Endometrium (tissue), 2 donors: ENCODE results near the gene STRA8.

Source experiments
- FAIRE-seq: peaks from 2 replicates; lab custom pipeline; 2012; peaks lifted over from hg19 to GRCh38; lab: Jason Lieb, UNC
- donor health status: control.
- donor health status: control.

STRA8 gene

DNA sequence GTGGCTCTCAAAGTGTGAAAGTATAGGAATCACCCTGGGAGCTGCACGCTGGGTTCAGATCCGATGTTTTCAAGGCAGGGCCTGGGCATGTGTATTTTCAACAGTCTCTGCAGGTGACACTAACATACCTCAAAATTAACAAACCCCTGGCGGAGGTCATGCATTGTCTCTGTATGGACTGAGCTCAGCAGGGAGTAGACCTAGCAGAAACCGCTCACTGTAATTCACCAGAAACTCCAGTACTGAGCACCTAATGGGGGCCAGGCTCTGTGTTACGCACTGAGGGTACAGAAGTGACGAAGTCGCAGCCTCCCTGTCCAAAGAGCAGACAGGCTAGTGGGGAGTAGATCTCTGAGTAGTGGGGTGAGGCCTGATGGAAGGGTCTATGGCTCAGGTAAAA, 5.6 kb downstream of the STRA8 start:
- FAIRE-seq, result no peak

DNA sequence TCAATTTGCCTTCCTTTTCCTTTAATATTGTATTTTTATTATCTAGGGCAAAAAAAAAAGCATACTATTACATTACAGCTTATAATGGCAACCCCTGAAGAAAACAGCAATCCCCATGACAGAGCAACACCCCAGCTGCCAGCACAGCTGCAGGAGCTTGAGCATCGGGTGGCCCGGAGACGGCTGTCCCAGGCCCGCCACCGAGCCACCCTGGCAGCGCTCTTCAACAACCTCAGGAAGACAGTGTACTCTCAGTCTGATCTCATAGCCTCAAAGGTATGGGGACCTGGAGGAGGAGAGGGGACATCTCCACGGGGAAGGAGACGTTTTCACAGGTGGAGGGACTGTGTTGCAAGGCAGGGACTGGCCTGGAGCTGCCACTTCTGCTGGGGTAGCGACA, 6.8 kb downstream of the STRA8 start:
- FAIRE-seq, result no peak

DNA sequence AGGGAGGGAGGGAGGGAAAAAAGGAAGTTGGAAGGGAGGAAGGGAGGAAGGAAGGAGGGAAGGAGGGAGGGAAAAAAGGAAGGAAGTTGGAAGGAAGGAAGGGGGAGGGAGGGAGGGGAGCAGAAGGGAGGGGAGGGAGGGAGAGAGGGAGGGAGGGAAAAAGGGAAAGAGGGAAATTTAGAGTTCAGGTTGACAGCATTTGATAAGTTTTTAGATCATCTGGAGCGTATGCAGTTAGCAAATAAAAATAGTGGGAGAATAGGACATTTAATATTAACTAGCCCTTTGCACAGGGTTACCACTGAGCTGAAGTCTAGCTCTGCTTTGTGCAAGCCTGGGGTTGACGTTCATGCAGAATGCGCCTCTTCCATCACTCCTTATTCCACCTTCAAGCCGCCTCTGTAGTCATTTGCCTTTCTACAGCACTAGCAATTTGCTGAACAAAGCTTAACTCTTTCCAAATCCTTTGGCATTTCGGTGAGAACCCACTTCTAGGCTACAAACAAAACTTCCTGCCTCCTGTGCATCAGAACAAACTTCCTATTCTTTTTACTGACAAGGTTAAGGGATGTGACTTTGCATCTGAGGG, 8.6 kb downstream of the STRA8 start:
- no peak for FAIRE-seq

DNA sequence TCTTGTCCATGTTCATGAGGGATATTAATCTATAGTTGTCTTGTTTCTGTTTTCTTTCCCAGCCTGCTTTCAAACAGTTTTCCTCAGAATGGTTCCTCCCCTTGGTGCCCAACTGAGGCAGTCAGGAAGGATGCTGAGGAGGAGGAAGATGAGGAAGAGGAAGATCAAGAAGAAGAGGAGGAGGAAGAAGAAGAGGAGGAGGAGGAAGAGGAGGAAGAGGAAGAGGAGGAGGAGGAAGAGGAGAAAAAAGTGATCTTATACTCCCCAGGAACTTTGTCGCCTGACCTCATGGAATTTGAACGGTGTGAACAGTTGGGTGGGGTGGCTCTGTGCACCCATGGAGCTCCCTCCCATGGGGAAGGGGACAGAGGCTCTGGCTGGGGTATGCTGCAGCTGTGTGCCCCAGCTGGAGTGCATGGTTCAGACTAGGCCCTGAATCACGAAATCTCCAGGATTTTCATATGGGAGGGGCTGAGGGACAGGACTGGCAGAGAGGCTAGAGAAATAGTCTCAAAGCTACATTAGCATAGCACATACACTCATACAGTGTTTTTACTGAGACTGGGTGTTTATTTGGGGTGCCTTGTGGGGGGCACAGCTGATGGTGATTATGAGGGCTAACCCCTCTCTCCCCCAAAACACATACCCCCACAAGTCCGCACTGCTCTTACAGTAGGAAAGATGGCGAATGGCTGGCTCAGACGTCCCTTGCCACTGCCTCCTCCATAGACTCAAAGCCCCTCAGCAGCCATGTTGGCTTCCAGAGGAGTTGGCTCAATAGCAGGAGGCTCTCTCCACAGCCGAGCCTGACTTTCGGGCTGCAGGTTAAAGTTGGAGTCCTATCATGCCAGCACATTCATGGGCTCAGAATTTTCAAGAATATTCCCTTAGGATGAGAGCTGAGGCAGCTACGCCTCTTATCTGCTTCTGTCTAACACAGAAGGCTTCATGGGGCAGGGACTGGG, 11.9 kb downstream of the STRA8 start:
- FAIRE-seq, result no peak

DNA sequence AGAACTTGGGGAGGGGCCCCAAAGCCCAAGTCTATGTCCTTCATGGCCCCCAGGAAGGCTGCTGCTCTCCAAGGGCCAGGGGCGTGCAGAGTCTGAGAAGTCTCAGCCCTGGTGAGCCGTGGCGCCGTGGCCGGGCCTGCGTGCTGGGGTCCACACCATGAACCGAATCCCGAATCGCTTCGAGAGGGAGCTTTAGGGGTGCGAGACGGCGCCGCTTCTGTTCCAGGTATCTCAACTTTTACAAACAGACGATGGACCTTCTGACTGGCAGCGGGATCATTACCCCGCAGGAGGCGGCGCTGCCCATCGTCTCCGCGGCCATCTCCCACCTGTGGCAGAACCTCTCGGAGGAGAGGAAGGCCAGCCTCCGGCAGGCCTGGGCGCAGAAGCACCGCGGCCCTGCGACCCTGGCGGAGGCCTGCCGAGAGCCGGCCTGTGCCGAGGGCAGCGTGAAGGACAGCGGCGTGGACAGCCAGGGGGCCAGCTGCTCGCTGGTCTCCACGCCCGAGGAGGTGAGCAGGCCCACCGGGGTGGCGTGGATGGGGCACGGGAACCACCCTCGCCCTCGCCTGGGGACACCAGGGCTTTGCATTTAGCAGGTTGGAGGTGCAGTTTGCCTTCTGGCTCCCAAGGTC, 12.7 kb downstream of the STRA8 start:
- FAIRE-seq, result no peak

DNA sequence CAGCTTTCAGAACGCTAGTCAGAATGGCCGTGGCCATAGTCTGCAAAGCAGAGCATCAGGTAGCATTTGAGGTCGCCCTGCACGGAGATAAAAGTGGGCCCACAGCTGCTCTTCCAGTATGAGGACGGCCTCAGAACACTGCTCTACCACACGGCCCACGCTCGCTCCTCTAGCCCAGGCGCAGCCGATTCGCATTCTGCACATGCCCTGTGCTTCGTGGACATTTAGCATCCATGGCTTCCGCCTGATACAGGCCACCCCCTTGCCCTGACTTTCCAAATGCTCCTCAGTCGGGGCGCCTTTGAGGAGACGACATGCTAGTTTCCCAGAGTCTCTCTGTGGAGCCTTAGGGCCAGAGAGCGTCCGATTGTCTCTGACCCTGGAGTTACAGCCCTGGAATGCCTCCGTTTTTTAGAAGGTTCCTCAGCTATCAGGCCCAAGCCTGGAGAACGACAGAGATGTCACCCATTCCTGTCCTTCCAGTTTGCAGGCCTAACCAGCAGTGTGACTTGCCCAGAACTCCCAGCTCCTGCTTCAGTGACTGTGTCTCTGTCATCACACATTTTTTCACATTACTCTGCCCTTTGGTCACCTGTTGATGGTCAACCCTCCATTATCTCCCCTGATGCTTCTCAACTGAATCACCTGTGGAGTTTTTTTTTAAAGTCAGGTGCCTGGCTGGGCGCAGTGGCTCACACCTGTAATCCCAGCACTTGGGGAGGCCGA, 14.3 kb downstream of the STRA8 start:
- FAIRE-seq, result no peak

DNA sequence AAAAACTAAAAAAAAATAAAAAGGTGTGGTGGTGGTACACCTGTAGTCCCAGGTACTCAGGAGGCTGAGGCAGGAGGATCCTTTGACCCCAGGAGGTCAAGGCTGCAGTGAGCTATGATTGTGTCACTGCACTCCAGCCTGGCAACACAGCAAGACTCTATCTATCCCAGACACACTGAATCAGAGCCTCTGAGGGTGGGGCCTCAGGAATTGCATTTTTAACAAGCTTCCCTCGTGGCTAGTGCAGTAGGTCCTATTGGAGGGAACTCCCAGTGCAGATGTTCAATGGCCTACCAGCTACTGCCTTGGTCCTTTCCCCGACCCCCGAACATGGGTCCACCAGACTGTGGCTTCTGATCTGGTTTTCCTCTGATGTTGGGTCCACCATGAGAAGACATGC, 14.9 kb downstream of the STRA8 start:
- no peak for FAIRE-seq

DNA sequence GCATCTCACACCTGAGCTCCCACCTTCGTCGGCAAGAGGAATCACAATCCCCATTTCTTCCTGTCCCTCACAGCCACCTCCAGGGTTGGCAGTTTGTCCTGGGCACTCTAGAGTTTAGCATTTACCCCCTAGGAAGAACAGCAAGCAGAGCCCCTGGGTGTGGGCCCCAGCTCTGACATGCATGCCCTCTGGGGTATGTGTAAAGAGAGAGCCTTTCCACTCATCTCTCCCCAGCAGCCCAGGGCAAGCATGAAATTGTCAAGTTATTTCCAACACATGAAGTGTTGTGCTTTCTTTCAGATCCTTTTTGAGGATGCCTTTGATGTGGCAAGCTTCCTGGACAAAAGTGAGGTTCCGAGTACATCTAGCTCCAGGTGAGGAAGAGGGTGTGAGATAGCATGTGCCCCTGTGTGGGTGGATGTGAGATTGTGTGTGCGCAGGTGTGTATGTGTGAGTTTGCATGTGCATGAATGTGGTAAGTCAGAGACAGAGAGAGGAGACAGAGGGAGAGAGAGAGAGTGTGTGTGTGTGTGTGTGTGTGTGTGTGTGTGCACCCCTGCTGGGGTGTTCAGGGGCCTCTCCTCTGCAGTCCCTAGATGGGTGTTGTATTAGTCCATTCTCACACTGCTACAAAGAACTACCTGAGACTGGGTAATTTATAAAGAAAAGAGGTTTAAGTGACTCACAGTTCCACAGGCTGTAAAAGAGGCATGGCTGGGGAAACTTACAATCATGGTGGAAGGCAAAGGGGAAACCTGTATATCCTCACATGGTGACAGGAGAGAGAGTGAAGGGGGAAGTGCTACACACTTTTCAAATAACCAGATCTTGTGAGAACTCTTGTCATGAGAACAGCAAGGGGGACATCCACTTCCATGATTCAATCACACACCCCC, 18.1 kb downstream of the STRA8 start:
- FAIRE-seq, result no peak

DNA sequence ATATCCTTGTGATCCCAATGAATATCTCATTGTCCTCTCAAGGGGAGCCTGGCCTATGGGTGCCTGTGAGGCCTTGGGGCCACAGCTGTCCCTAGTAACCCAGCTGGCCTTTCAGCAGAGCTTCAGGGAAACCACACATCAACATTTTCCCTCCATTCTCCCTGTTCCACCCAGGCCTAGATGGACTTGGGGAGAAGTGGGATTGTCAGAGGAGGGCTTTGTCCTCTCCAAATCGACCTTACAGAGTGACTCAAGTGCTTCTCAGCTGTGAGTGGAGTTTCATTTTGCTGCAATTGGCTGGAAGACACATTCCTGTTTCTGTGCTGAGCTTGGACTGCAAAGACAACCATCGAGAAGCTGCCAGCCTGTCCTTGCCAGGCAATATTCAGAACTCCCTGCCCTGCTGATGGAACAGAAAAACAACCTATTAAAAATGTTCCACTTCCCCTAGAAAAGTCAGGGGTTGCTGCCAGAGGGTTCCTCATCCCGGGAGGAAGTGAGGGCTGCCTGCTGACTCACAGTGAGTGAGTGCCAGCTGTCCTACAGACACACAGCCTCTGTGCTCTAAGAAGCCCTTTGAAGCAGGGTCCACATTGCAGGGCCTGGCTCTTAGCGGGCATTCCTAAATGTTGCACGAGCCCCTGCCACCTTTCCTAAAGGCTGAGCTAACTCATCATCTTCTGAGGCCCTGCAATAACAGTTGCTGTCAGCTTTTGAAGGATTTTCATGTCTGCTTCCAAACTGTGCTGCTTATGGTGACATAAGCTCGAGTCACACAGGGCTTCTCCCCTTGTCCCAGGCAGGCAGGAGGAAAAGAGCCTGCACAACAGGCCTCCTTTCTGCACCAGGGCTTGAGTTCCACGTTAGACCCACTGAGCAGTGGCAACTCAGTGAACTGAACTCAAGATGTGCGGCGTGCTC, 20.5 kb downstream of the STRA8 start:
- no peak for FAIRE-seq

DNA sequence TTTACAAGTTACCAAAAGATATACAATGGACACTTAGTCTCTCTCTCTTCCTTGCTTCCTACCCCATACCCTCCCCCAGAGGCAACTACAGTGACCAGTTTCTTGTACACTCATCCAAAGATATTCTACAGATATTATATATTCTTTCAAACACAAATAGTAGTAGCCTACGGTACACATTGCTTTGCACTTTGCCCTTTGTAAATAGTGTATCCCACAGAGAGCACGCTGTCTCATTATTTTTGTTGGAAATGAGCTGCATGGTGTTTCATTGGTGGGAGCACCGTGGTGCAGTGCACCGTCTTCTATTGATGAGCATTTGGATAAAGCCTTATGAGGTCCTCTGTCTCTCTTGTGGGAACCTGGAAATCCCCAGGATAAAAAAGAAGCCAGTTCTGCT, 24.2 kb downstream of the STRA8 start:
- no peak for FAIRE-seq

DNA sequence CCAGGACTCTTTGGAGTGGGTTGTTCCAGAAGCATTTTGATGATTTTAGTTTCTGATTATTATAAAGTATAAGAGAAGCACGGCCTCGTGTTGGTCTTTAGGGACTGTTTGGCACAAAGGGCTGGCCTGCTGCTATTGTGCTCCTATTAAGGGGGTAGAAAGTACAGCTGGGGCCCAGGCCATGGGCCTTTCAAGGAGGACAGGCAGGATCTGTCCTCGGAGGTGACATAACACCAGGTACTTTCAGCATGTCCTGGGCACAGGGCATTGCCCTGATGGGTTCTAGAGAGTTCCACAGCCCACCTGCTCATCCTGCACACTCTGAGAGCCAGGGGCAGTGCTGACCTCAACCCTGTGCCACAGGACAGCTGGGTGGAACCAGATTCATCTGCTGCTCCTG, 24.9 kb downstream of the STRA8 start:
- FAIRE-seq, result no peak

DNA sequence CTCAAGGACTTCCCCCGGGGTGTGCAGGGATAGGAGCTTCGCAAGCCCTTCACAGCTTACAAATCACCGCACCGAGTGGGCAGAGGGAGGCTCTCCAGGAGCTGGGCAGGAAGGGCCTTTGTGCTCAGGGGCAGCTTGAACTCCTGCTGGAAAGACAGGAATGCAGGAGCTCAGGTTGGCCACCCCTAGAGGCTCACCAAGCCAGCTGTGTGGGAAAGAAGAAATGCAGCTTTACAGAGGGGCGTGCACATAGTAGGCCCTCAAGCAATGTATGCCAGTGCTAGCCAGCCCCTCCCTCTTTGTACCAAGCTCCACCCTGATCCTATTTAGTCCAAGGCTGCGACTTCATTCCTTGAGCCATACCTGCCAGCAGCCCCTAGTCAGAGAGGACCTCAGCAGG, 26.1 kb downstream of the STRA8 start:
- no peak for FAIRE-seq

DNA sequence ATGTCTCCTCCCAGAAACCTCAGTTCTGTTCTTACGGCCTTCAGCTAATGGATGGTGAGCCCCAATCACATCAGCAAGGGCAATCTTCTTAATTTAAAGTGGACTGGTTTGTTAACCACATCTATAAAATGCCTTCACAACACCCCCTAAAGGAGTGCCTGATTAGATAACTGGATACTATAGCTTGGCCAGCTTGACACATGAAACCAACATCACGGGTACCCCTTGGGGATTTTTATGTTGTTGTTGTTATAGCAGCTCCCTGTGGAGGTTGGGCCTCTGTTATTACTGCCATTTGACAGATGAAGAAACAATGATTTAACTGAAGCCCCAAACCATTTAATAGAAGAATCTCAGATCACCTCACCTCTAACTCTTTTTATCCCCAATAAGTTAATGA, 26.8 kb downstream of the STRA8 start:
- FAIRE-seq, result no peak

DNA sequence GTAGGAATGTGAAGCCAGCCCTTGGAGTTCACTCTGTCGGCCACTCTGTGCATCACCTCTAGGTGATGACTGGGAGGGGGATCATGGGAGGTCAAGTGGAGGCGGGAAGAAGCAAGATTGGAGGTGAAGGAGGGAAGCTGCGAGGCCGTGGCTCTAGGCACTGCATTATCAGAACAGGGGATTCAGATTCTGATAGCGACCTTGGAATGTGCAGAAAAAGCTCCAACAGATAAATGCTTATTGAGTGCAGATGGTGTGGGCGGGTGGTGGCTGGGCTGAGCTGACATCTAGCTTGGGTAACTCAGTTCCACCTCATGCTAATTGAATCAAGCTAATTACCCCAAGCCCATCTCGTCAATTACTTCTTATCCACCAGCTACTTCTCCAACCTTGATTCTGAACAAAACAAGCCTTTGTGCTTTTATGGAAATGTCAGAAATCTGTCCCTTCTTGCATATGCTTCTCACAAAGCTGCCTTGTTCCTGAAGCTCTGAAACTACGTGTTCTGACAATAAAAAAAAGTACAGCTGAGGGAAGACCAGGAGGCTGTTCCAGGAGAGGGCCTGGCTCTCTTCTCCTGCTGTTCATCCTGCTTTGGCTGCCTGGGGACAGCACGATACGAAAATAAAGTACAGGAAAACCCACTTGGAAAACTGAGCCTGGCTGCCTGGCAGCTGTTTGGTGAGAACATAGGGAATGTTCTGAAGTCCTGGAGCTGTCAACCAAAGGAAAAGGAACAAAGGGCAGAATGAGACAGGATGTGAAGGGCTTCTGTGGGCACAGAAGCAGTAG, 27.5 kb downstream of the STRA8 start:
- FAIRE-seq, result no peak

DNA sequence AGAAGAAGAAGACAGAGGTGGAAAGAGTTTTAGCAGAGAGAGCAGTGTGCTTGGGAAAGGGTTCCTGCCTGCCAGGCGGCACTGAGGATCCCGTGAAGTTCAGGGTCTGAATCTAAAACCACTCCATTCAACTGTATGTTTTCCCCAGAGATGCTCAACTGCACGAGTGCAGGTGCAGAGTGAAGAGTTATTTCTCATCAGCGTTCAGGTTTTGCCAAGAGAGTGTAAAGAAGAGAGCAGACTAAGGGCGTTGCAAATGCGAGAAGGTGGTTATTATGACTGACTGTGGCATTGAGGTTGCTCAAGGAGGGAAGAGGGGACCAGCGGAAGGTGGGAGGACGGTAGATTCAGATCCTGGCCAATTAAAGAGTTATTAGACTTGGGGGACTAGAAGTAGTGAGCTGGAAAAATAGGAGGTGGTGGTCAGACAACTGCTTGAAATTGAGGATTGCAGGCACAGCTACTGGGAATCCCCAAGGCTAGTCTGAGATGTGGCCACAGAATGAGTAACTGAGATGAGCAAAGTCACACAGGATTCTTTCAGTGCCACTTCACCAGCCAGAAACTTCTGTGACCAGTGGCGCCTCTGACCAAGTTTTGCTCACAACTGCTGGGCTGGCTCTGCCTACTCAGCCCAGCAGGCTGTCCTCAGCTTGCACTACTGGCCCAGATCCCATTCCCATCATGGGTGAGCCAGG, 29.1 kb downstream of the STRA8 start:
- FAIRE-seq, result no peak

DNA sequence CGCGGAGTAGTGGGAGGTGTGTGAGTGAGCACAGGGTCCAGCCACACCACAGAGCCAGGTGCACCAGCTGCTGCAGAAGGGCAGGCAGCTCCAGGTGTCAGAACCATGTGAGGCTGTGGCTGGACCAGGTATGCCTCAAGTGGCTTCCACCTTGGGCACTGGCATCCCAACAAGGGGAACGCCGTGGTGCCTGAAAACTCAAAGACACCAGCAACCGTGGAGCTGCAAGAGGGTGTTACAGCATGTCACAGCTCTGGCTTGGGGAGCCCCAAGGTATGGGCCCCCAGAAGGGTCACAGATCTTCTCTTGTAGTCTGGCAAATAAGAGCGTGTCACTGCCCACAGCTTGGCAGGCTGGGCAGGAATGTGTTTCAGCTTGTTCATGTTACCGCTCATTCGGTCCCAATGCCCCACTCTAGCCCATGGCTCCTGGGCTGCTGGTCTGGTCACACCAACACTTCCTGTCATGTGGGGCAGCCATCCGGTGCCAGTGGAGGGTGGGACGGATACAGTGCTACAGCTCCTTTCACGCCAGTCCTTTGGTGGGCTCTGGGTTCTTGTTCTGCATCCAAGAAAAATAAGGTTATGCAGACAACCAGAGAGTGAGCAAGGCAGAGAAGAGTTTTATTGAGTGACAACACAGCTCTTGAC, 29.8 kb downstream of the STRA8 start:
- FAIRE-seq, result no peak

DNA sequence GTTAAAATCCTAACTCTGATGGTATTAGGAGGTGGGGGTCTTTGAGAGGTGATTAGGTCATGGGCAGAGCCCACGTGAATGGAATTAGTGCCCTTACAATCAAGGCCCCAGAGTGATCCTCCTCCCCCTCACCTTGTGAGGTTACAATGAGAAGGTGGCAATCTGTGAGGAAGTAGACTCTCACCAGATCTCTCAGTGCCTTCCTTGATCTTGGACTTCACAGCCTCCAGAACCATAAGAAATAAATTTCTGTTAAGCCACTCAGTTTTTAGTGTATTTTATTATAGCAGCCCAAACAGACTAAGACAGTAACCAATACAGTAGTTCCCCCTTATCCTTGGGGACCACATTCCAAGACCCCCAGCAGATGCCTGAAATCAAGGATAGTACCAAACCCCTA, 32.0 kb downstream of the STRA8 start:
- FAIRE-seq, result no peak

DNA sequence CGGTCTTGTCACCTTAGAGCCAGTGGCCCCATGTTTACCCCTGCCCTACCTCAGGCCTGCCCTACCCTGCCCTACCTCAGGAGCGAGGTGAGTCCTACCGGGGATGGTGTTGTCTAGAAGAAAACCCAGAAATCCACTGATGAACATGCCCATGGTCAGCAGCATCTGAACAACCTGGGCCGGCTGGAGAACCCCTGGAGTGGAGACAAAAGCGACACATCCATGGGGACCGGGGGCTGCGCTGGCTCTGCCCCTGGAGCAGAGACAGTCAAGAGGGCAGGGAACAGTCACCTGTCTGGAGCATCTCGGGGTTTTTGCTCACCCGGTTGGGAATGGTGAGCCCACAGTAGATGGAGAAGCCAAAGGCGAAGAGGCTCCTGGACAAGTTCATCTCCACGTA, 36.3 kb downstream of the STRA8 start:
- no peak for FAIRE-seq
